Esophagus squamous epithelium (tissue), 4 donors: ENCODE data around the gene ODAD4.

ENCODE experiments used
- CTCF ChIP-seq, 6 experiments: fragments of 450-650 bp in 4 of 6; fragments of 200-600 bp in 2 of 6; sonication (generic) in 2 of 6; IDR thresholded peaks; one replicate each; pipeline ENCODE4 v1.5.1; 2016 to 2019; ENCODE audit warnings: antibody characterized with exemption in 6 of 6, mild to moderate bottlenecking in 4 of 6, moderate library complexity in 4 of 6
- POLR2A ChIP-seq, 4 donors: fragments of 450-650 bp; IDR thresholded peaks; one replicate each; pipeline ENCODE4 v1.6.1; 2017; ENCODE audit warnings: antibody characterized with exemption in 4 of 4, mild to moderate bottlenecking in 4 of 4, moderate library complexity in 3 of 4

DNA sequence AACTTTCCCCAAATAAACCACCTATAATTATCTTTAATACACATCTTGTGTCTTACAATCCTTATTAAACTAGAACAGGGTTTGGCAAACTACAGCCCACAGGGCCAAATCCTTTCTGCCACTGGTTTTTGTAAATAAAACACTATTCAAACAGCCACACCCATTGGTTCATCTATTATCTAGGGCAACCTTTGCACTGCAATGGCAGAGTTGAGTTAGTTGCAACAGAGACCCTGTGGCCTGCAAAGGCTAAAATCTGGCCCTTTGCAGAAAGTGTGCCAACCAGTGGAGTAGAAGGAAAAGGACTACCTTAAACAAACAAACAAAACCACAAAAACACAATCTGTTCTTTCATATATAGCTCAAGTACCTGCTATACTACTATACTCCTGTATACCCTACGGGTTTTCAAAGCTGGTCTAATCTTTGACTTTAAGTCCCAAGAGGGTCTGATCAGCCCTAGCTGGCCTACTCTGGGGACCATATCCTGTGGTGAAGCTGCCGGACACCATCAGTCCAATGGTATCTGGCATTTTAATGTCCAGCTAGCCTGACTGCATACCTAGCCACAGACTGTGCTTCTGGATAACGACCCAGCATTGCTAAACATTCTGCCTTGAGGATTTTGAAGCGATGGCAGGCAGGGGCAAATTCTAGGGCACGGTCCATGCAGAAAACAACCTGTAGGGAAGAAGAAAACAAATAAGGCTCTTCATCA, 59.4 kb downstream of the ODAD4 start:
- TF ChIP-seq CTCF (IDR thresholded peaks at IDR 0.05) (no peak), POLR2A (IDR thresholded peaks at IDR 0.05) (no peak)
